Measurements from ENCODE around the gene PIH1D1.
"Not testable (repeated sequence)": the region's sequence is repeated elsewhere in the genome, so short reads cannot be mapped to it uniquely, and the experiment has no call there.

Gene PIH1D1

DNA sequence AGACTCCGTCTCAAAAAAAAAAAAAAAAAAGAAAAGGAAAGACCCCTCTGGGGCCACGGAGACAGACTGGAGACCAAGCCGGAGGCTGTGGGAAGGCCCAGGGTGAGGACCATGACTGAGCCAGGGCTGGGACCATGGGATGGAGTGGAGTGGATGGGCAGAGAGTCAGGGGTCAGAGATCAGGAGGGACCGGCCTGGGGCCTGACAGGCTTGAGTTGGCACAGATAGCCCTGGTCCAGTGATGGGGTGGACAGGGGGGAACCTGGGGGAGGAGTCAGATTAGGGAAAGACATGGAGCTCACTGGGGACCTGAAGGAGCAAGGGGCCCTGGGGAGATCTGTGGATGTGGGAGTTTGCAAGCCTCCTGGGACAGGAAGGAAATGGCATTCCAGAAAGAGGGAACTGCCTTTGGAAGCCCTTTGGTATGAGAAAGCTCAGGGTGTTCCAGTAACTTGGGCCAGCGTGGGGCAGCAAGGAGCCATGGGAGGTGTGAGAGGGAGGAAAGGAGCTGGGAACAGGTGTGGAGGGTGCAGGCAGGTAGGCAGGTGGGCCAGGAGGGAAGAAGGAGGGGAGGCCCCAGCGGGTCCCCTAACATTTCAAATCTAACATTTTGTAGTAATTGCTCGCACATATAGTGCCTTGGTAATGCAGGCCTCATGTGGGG is 29.5 kb upstream of the PIH1D1 start:
- DNase-seq, result no peak

DNA sequence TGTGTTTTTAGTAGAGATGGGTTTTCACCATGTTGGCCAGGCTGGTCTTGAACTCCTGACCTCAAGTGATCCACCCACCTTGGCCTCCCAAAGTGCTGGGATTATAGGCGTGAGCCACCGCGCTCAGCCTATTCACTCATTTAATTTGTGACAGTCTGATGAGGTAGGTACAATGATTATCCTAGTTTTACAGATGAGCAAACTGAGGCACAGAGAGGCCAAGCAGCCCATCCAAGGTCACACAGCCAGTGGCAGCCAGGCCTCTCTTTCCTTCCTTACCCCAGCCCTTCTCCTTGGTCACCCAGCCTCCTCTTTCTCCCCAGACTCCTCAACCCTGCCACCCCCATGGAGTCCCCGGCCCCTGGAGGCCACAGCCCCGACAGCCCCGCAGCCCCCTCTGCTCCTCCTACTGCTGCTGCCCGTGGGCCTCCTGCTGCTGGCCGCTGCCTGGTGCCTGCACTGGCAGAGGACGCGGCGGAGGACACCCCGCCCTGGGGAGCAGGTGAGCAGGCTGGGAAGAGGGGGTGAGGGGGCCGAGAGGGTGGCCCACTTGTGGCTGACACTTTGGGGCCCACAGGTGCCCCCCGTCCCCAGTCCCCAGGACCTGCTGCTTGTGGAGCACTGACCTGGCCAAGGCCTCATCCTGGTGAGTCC is 28.5 kb upstream of the PIH1D1 start:
- no peak for DNase-seq

DNA sequence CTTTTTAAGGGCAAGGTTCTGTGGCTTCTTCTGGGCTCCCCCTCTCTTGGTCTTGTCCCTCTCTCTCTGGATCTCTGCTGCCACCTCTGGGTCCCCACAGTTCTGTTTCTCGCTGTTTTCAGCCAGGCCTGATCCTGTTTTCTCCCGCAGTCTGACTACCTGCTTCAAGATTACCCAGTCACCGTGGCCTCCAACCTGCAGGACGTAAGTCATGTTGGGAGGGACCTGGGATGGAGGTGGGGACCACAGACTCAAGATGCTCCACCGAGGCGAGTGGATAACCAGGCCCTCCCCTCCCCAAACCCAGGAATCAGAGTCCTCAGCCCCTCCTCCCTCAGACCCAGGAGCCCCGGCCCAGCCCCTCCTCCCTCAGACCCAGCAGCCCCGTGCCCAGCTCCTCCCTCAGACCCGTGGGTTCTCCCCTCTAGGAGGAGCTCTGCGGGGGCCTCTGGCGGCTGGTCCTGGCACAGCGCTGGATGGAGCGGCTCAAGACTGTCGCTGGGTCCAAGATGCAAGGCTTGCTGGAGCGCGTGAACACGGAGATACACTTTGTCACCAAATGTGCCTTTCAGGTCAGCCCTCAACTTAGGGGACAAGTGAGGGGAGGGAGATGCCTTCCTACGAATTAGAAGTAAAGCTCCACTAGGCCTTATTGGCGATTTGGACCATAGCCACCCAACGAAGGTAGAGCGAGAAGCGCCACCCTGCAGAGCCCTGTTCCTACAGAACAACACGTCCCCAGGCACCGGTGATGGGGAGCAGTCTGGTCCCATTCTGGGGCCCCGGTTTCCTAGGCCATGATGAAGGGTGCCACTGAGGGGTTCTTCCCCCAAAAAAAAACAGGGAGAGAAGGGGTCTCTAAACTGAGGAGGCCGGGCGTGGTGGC is 24.6 kb upstream of the PIH1D1 start:
- DNase-seq, result peak; percentile 41

DNA sequence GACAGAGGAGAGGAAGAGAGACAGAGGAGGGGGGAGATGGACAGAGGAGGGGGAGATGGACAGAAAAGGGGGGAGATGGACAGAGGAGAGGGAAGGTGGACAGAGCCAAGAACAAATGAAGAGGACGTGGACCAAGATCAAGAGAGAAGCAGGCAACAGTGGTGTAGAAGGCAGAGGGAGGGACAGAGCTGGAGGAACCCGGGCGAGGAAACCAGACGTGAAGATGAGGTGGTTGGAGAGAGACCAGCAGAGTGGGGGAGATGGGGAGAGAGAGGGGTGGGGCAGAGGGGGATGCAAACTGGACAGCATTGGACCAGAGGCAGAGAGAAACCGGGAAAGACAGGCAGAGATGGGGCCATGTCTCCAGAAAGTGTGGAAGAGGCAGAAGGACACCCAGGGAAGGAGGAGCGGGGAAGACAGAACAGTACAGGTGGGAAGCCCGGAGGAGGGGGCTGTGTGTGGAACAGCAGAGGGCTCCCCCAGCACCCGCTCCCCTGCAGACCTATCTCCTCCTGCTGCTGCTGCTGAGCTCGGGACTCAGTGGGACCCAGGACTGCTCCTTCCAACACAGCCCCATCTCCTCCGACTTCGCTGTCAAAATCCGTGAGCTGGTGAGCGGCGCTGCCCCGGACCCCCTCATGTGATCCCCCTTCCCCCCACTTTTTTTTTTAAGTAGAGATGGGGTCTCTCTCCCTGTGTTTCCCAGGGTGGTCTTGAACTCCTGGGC is 23.7 kb upstream of the PIH1D1 start:
- DNase-seq, result no peak

- DNase-seq, result no peak
These were observed 22.9 kb upstream of the PIH1D1 start for GRCh38 chr19:49474542-49474924.

- peak; percentile 72 for DNase-seq
These were observed 22.4 kb upstream of the PIH1D1 start, which contains the start of gene FLT3LG for GRCh38 chr19:49473868-49474541. Gene FLT3LG, plus strand, starts transcription at chr19:49474215. Its CDS starts 425 bp downstream, at chr19:49474640.

DNA sequence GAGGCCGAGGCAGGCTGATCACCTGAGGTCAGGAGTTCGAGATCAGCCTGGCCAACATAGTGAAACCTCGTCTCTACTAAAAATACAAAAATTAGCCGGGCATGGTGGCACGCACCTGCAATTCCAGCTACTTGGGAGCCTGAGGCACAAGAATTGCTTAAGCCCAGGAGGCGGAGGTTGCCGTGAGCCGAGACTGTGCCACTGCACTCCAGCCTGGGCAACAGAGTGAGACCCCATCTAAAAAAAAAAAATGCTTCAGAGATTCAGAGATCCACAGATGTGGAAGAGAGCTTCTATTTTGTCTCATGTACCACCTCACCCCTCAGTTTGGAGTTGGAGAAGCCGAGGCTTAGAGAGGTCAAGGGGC is 21.9 kb upstream of the PIH1D1 start:
- not testable (repeated sequence) for DNase-seq

- no peak for DNase-seq
These were observed 21.3 kb upstream of the PIH1D1 start for GRCh38 chr19:49472936-49473335.

DNA sequence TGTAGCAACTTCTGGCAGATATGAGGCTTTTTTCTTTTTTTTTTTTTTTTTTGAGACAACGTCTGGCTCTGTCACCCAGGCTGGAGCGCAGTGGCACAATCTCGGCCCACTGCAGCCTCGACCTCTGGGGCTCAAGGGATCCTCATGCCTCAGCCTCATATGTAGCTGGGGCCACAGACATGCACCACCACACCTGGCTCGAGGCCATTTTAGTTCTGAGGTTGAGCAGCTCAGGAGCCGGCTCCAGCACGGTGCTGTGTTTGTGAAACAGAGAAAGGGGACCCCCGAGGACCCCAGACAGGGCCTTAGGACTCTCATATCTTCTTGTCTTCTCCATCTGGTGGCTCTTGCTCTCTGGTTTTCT is 19.0 kb upstream of the PIH1D1 start:
- DNase-seq, result no peak

DNA sequence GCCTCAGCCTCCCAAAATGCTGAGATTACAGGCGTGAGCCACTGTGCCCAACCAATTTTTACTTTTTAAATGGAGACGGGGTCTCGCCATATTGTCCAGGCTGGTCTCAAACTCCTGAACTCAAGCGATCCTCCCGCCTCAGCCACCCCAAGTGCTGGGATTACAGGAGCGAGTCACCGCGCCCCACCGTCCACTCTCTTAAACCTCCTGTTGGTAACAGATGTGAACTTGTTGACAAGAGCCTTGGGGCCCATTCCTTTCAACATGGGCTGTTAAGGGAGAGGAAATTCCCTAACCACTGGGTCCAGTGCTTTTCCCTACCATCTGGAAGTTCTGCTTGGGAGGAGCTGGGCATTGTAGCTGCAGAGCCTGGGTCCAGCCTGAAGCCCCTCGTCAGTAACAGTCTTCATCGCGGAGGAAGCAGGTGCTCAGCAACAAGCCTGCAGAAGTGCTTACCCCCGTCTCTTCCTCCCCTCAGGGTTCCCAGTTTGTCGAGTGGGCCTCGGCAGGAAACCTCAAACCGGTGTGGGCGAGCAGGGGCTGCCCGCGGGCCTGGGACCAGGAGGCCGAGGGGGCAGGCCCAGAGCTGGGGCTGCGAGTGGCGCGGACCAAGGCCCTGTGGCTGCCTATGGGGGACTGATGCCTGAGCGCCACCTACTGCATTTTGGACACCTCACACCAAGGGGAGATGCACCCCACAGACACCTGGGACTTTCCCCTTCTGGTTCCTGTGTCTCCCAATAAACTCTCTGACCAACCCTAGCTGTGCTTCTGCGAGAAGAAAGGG is 18.4 kb upstream of the PIH1D1 start:
- no peak for DNase-seq

- DNase-seq, result no peak
These were observed 17.3 kb upstream of the PIH1D1 start for GRCh38 chr19:49468746-49469447.

GRCh38 chr19:49468199-49468598 is 16.6 kb upstream of the PIH1D1 start:
- no peak for DNase-seq

DNA sequence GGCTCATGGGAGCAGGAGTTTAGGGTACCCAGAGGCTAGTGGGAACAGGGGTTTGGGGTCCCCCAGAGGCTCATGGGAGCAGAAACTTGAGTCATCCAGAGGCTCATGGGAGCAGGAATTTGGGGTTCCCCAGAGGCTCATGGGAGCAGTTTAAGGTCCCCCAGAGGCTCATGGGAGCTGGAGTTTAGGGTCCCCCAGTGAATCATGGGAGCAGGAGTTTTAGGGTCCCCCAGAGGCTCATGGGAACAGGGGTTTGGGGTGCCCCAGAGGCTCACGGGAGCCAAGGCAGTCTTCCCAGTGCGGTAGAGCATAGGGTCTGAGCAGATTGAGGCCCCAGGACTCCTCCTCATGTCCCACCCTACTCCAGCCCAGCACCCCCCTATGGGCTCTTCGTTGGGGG is 13.8 kb upstream of the PIH1D1 start:
- DNase-seq, result no peak

DNA sequence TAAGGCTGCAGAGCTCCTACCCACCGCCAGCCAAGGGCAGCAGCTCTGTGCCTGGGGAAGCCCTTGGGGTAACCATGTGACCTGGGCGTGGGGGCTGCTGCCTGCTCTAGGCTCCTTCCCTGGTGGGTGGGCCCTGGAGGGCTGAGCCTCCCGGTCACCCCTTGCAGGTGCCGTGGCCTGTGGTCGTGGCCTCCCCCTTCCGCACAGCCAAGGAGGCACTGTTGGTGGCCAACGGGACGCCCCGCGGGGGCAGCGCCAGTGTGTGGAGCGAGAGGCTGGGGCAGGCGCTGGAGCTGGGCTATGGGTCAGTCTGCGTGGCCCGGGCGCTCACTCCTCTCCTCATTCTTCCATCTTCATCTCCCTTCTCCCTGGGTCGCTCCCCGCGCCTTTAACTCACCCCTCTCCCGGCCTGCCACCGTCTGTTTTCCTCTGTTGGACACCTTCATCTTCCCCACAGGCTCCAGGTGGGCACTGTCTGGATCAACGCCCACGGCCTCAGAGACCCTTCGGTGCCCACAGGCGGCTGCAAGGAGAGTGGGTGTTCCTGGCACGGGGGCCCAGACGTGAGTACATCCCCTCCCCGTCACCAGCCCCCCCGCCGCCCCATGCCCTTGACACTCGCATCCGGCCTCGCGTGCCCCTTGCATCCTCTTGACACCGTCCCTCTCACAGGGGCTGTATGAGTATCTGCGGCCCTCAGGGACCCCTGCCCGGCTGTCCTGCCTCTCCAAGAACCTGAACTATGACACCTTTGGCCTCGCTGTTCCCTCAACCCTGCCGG is 12.5 kb upstream of the PIH1D1 start:
- DNase-seq, result no peak

DNA sequence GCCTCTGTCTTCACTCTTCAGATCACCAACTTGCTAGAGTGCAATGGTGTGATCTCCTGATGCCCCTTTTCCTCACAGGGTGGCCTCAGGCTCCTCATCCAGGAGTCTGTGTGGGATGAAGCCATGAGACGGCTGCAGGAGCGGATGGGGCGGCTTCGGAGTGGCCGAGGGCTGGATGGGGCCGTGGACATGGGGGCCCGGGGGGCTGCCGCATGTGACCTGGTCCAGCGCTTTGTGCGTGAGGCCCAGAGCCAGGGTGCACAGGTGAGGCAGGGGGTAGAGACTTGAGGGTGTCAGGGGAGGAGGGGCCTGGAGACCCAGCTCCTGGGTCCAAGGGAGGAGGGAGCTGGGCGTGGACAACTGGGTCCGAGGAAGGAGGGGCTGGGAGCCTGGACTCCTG is 10.9 kb upstream of the PIH1D1 start:
- DNase-seq, result no peak

DNA sequence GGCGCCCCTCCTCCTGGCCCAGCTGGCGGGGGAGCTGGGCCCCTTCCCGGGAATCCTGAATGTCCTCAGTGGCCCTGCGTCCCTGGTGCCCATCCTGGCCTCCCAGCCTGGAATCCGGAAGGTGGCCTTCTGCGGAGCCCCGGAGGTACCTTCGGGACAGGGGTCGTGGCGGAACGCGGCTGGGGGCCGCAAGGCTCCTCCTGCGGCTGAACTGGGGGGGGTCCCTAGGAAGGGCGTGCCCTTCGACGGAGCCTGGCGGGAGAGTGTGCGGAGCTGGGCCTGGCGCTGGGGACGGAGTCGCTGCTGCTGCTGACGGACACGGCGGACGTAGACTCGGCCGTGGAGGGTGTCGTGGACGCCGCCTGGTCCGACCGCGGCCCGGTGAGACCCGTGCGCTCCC is 10.0 kb upstream of the PIH1D1 start:
- DNase-seq, result no peak

DNA sequence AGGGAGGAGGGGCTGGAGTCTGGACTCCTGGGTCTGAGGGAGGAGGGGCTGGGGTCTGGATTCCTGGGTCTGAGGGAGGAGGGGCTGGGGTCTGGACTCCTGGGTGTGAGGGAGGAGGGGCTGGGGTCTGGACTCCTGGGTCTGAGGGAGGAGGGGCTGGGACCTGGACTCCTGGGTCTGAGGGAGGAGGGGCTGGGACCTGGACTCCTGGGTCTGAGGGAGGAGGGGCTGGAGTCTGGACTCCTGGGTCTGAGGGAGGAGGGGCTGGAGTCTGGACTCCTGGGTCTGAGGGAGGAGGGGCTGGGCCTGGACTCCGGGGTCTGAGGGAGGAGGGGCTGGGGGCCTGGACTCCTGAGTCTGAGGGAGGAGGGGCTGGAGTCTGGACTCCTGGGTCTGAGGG is 9.5 kb upstream of the PIH1D1 start:
- not testable (repeated sequence) for DNase-seq

GRCh38 chr19:49459388-49459787 is 7.8 kb upstream of the PIH1D1 start:
- no peak for DNase-seq

DNA sequence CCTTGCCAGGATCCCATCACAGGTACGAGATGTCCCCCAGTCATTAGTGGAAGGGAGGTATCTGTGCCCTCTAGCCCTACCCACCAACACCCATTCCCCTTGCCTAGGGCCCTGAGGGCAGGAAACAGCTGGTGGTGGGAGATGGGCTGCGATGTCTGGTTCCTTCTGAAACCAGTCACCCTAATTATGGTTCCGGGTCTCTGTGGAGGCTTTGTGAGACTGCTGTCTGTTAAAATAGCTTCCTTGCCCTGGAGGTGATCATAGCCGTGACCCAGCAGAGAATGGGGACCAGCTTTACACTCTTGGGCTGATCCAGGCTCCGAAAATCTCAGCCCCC is 6.9 kb upstream of the PIH1D1 start:
- no peak for DNase-seq

GRCh38 chr19:49456326-49456725 is 4.7 kb upstream of the PIH1D1 start:
- DNase-seq, result no peak
